HG03342 (cell line): ENCODE measurements around the gene PARS2.
A peak's percentile ranks its signal among the peaks of the same experiment; 100 is the strongest.

Experiments used
- ATAC-seq: cut with Tn5 transposase; IDR thresholded peaks from one replicate; pipeline ENCODE4 v1.9.1; 2021; ENCODE audit warnings: mild to moderate bottlenecking, moderate library complexity; ENCODE audit not compliant: unreplicated experiment

The PARS2 gene

GRCh38 chr1:54764133-54764921, at the start of gene PARS2:
Gene PARS2 (minus strand): TSS chr1:54764523. CDS start chr1:54759161, 5,362 bp downstream.
- ATAC-seq, result peak; percentile 96

GRCh38 chr1:54814126-54814498, 49.8 kb upstream of the PARS2 start:
- ATAC-seq, result no peak

- no peak for ATAC-seq
These were observed 49.3 kb upstream of the PARS2 start for GRCh38 chr1:54813485-54814125.

- ATAC-seq, result no peak
These were observed 48.6 kb upstream of the PARS2 start for GRCh38 chr1:54812801-54813484.

GRCh38 chr1:54811739-54812655, 47.7 kb upstream of the PARS2 start:
- ATAC-seq, result no peak

GRCh38 chr1:54811066-54811465, 46.7 kb upstream of the PARS2 start:
- ATAC-seq, result no peak

GRCh38 chr1:54810153-54810942, 46.0 kb upstream of the PARS2 start:
- ATAC-seq, result peak; percentile 68

- no peak for ATAC-seq
These were observed 45.3 kb upstream of the PARS2 start for GRCh38 chr1:54809496-54810074.

- no peak for ATAC-seq
These were observed 44.3 kb upstream of the PARS2 start for GRCh38 chr1:54808443-54809207.

GRCh38 chr1:54807756-54808155, 43.4 kb upstream of the PARS2 start:
- ATAC-seq, result no peak

GRCh38 chr1:54806931-54807611, 42.7 kb upstream of the PARS2 start:
- no peak for ATAC-seq

GRCh38 chr1:54805981-54806381, 41.7 kb upstream of the PARS2 start:
- ATAC-seq, result no peak

GRCh38 chr1:54805466-54805865, 41.1 kb upstream of the PARS2 start:
- no peak for ATAC-seq

- ATAC-seq, result no peak
These were observed 40.3 kb upstream of the PARS2 start for GRCh38 chr1:54804471-54805132.

- ATAC-seq, result no peak
These were observed 39.6 kb upstream of the PARS2 start for GRCh38 chr1:54803761-54804470.

- peak; percentile 82 for ATAC-seq
These were observed 36.8 kb upstream of the PARS2 start, which contains the start of gene TTC22 for GRCh38 chr1:54800899-54801759. Gene TTC22 (minus strand): TSS chr1:54801323. CDS start chr1:54801163, 160 bp downstream.
